Measurements from ENCODE around the gene PRMT7. TPM values are rescaled to one million over a fixed set of nuclear protein-coding genes. Genes with fewer than 3 reads are reported as not detected.

The PRMT7 gene
- polyA plus RNA-seq, 1 donor from 2014 or later = 203 TPM

DNA sequence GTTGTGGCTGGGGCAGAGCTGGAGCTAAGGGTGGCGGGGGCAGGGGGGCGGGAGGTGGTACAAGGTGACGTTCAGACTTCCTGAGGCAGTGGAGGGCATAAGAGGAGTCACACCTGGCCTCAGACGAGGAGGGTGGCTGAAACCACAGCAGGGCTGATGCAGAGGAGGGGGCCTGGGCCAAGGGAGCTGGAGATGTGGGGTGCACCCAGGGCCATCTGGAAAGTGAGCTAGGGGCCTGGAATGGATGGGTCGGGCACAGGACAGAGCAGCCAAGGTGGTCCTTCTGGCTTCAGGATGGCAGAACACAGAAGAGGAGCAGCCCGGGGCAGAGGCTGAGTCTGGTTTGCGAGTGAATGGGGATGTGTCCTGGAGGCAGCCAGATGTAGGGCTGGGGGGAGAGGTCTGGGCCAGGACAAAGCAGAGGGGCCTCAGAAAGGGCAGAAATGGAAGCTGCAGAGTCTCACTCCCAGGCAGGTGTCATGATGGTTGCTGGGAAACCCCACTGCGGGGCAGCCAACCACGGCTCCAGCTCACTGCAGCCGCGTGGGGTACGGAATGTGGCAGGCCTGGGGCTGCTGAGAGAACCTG, 57.6 kb downstream of the PRMT7 start:
- H3K9me3 ChIP-seq (ENCODE audit: low read length) = no peaks in the 10 kb centered on the region
- no peaks in the 10 kb centered on the region for H3F3A ChIP-seq (ENCODE audit: insufficient read depth, low read length, poor library complexity, severe bottlenecking)
- H3K4me2 ChIP-seq (ENCODE audit: low read length) = no peak overlapping the region
- H3K36me3 ChIP-seq (ENCODE audit: insufficient read depth, low read length) = no peaks in the 10 kb centered on the region
- no peaks in the 10 kb centered on the region for H3K27me3 ChIP-seq (ENCODE audit: insufficient read depth, low read depth, low read length)
- no peaks in the 10 kb centered on the region for H4K20me1 ChIP-seq (ENCODE audit: insufficient read depth)
- no peak overlapping the region for H2AFZ ChIP-seq (ENCODE audit: low read depth, low read length)
- H3K79me2 ChIP-seq (replicated peaks; ENCODE audit: insufficient read depth, low read length) = no peaks in the 10 kb centered on the region
- H3K27ac ChIP-seq (ENCODE audit: low read length) = no peak overlapping the region
- TF ChIP-seq, protein P1, sequence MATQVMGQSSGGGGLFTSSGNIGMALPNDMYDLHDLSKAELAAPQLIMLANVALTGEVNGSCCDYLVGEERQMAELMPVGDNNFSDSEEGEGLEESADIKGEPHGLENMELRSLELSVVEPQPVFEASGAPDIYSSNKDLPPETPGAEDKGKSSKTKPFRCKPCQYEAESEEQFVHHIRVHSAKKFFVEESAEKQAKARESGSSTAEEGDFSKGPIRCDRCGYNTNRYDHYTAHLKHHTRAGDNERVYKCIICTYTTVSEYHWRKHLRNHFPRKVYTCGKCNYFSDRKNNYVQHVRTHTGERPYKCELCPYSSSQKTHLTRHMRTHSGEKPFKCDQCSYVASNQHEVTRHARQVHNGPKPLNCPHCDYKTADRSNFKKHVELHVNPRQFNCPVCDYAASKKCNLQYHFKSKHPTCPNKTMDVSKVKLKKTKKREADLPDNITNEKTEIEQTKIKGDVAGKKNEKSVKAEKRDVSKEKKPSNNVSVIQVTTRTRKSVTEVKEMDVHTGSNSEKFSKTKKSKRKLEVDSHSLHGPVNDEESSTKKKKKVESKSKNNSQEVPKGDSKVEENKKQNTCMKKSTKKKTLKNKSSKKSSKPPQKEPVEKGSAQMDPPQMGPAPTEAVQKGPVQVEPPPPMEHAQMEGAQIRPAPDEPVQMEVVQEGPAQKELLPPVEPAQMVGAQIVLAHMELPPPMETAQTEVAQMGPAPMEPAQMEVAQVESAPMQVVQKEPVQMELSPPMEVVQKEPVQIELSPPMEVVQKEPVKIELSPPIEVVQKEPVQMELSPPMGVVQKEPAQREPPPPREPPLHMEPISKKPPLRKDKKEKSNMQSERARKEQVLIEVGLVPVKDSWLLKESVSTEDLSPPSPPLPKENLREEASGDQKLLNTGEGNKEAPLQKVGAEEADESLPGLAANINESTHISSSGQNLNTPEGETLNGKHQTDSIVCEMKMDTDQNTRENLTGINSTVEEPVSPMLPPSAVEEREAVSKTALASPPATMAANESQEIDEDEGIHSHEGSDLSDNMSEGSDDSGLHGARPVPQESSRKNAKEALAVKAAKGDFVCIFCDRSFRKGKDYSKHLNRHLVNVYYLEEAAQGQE (IDR thresholded peaks at IDR 0.05; ENCODE audit: borderline replicate concordance) = no peak
- TF ChIP-seq TAF1 (IDR thresholded peaks at IDR 0.05; ENCODE audit: low read depth) (no peak), RAD21 (conservative IDR thresholded peaks at IDR 0.05) (no peak), POLR2AphosphoS5 (IDR thresholded peaks at IDR 0.05) (no peak), EP300 (conservative IDR thresholded peaks at IDR 0.05; ENCODE audit: poor library complexity, severe bottlenecking) (no peak), CTCF (IDR thresholded peaks at IDR 0.05; ENCODE audit: poor library complexity, severe bottlenecking) (no peak)
- no peak overlapping the region for H3K4me3 ChIP-seq (ENCODE audit: low read length)
- no peak overlapping the region for H3K9ac ChIP-seq (ENCODE audit: low read length)
- no peaks in the 10 kb centered on the region for H3K9me2 ChIP-seq (ENCODE audit: insufficient read depth, low read length)

GRCh38 chr16:68369168-68369567, 58.3 kb downstream of the PRMT7 start:
- H3K9ac ChIP-seq (ENCODE audit: low read length) = no peak overlapping the region
- H3K27ac ChIP-seq (ENCODE audit: low read length) = no peak overlapping the region
- no peaks in the 10 kb centered on the region for H3K79me2 ChIP-seq (replicated peaks; ENCODE audit: insufficient read depth, low read length)
- no peak for TF ChIP-seq MXI1 (conservative IDR thresholded peaks at IDR 0.05; ENCODE audit: poor library complexity, severe bottlenecking)
- TF ChIP-seq POLR2AphosphoS5 (IDR thresholded peaks at IDR 0.05) = no peak
- no peak for TF ChIP-seq RAD21 (conservative IDR thresholded peaks at IDR 0.05)
- no peak for TF ChIP-seq EZH2 (IDR thresholded peaks at IDR 0.05; ENCODE audit: borderline replicate concordance, insufficient read depth, low read length, poor library complexity, severe bottlenecking)
- no peak for TF ChIP-seq TAF1 (IDR thresholded peaks at IDR 0.05; ENCODE audit: low read depth)
- no peak for TF ChIP-seq CTCF (IDR thresholded peaks at IDR 0.05; ENCODE audit: poor library complexity, severe bottlenecking)
- no peak for TF ChIP-seq SMC3 (conservative IDR thresholded peaks at IDR 0.05; ENCODE audit: poor library complexity)
- TF ChIP-seq, protein P1 (IDR thresholded peaks at IDR 0.05; ENCODE audit: borderline replicate concordance) = no peak
- no peak for TF ChIP-seq EP300 (conservative IDR thresholded peaks at IDR 0.05; ENCODE audit: poor library complexity, severe bottlenecking)
- H3K27me3 ChIP-seq (ENCODE audit: insufficient read depth, low read depth, low read length) = no peaks in the 10 kb centered on the region
- H2AFZ ChIP-seq (ENCODE audit: low read depth, low read length) = no peak overlapping the region
- H3F3A ChIP-seq (ENCODE audit: insufficient read depth, low read length, poor library complexity, severe bottlenecking) = no peaks in the 10 kb centered on the region
- no peaks in the 10 kb centered on the region for H3K9me3 ChIP-seq (ENCODE audit: low read length)
- H3K4me2 ChIP-seq (ENCODE audit: low read length) = no peak overlapping the region
- H3K9me2 ChIP-seq (ENCODE audit: insufficient read depth, low read length) = no peaks in the 10 kb centered on the region
- no peak overlapping the region for H3K4me3 ChIP-seq (ENCODE audit: low read length)
- no peaks in the 10 kb centered on the region for H3K36me3 ChIP-seq (ENCODE audit: insufficient read depth, low read length)
- no peaks in the 10 kb centered on the region for H4K20me1 ChIP-seq (ENCODE audit: insufficient read depth)
